Hepatocyte (in vitro differentiated cells): Measurements from ENCODE around the gene DHDDS. TPM values are rescaled to one million over a fixed set of nuclear protein-coding genes. Genes with fewer than 3 reads are reported as not detected.
A peak's percentile ranks its signal among the peaks of the same experiment; 100 is the strongest.

ENCODE experiments used
- DNase-seq: peaks from one replicate; pipeline ENCODE4 v3.0.0-alpha.2; 2016; ENCODE audit warnings: low spot score
- H2AFZ ChIP-seq: fragments of 200-600 bp; sonication (generic); 2 replicates; pipeline ENCODE4 v1.6.0; 2016; ENCODE audit warnings: antibody characterized with exemption, mild to moderate bottlenecking
- H3K27ac ChIP-seq: fragments of 200-600 bp; sonication (generic); 2 replicates; pipeline ENCODE4 v1.5.1; 2016; ENCODE audit warnings: mild to moderate bottlenecking
- H3K27me3 ChIP-seq: fragments of 200-600 bp; sonication (generic); 2 replicates; pipeline ENCODE4 v1.6.1; 2016
- H3K36me3 ChIP-seq: fragments of 200-600 bp; sonication (generic); replicated peaks from 2 replicates; pipeline ENCODE4 v1.5.1; 2016; ENCODE audit warnings: low read depth; ENCODE audit not compliant: insufficient read depth
- H3K4me1 ChIP-seq: fragments of 200-600 bp; sonication (generic); 2 replicates; pipeline ENCODE4 v1.5.1; 2016; ENCODE audit warnings: mild to moderate bottlenecking, moderate library complexity; ENCODE audit not compliant: insufficient read depth
- H3K4me2 ChIP-seq: fragments of 200-600 bp; sonication (generic); 2 replicates; pipeline ENCODE4 v1.6.0; 2016
- H3K4me3 ChIP-seq: fragments of 200-600 bp; sonication (generic); 2 replicates; pipeline ENCODE4 v1.5.1; 2016; ENCODE audit warnings: mild to moderate bottlenecking
- H3K79me2 ChIP-seq: fragments of 200-600 bp; sonication (generic); 2 replicates; pipeline ENCODE4 v1.6.0; 2017; ENCODE audit warnings: mild to moderate bottlenecking
- H3K9me2 ChIP-seq: fragments of 200-600 bp; sonication (generic); replicated peaks from 2 replicates; pipeline ENCODE4 v1.6.0; 2017; ENCODE audit warnings: mild to moderate bottlenecking; ENCODE audit not compliant: insufficient read depth
- H3K9me3 ChIP-seq: fragments of 200-600 bp; sonication (generic); 2 replicates; pipeline ENCODE4 v1.5.1; 2016; ENCODE audit warnings: low read depth, mild to moderate bottlenecking
- H4K20me1 ChIP-seq: fragments of 200-600 bp; sonication (generic); 2 replicates; pipeline ENCODE4 v1.6.0; 2016; ENCODE audit warnings: mild to moderate bottlenecking; ENCODE audit not compliant: insufficient read depth, poor library complexity, severe bottlenecking
- CTCF ChIP-seq: fragments of 200-600 bp; sonication (generic); IDR thresholded peaks from 2 replicates; pipeline ENCODE4 v1.5.1; 2016; ENCODE audit warnings: antibody characterized with exemption, mild to moderate bottlenecking; ENCODE audit not compliant: poor library complexity
- EZH2 ChIP-seq: fragments of 200-600 bp; sonication (generic); IDR thresholded peaks from 2 replicates; pipeline ENCODE4 v1.6.1; 2016; ENCODE audit warnings: antibody characterized with exemption, mild to moderate bottlenecking, borderline replicate concordance
- EZH2phosphoT487 ChIP-seq: fragments of 200-600 bp; sonication (generic); IDR thresholded peaks from one replicate; pipeline ENCODE4 v1.6.1; 2018; ENCODE audit warnings: antibody characterized with exemption, mild to moderate bottlenecking, low read depth, moderate library complexity; ENCODE audit not compliant: unreplicated experiment, severe bottlenecking
- WGBS: methylation state at CpG from one replicate; pipeline ENCODE4 v1.1.6; 2016; ENCODE audit warnings: low lambda C conversion rate; ENCODE audit errors: missing lambda C conversion rate; 5-methylcytosine and 5-hydroxymethylcytosine counted together
- polyA plus RNA-seq: library from polyadenylated mRNA; unstranded; fragments of >200 nt; fragmentation: Nextera tagmentation; extraction: Ambion mirVana; gene quantifications from 2 replicates; pipeline ENCODE4 v1.2.1, GENCODE V29; 2016
- total RNA-seq: library from RNA; depleted of rRNA; stranded (reverse); fragments of >200 nt; gene quantifications from 2 replicates; pipeline ENCODE4 v1.2.3, GENCODE V29; 2014

DHDDS gene
- total and polyA plus RNA-seq, 2 experiments from 2014 or later = 42.9 to 44.9 TPM

GRCh38 chr1:26409191-26409807 lies 22.8 kb upstream of the DHDDS start:
- Histone ChIP-seq H2AFZ (no peak overlapping the region), H3K4me2 (no peak overlapping the region), H4K20me1 (no peaks in the 10 kb centered on the region), H3K79me2 (no peaks in the 10 kb centered on the region), H3K4me1 (no peaks in the 10 kb centered on the region), H3K27me3 (peaks cover 51% of the 10 kb centered on the region), H3K9me2 (no peaks in the 10 kb centered on the region), H3K27ac (no peak overlapping the region), H3K4me3 (no peak overlapping the region), H3K36me3 (no peaks in the 10 kb centered on the region), H3K9me3 (no peaks in the 10 kb centered on the region)
- DNase-seq = no peak
- WGBS = 3% methylated on average over 16 of the region's 16 CpGs
- TF ChIP-seq EZH2phosphoT487 = no peak

- Histone ChIP-seq H3K4me2 (peak within 1 kb of the TSS; percentile 29), H3K27me3 (peaks cover 63% of the 10 kb centered on the region), H3K27ac (no peak within 1 kb of the TSS), H3K9me2 (no peaks in the 10 kb centered on the region), H3K36me3 (no peaks in the 10 kb centered on the region), H3K79me2 (no peaks in the 10 kb centered on the region), H3K4me1 (no peaks in the 10 kb centered on the region), H2AFZ (no peak within 1 kb of the TSS), H3K4me3 (no peak within 1 kb of the TSS), H3K9me3 (no peaks in the 10 kb centered on the region), H4K20me1 (no peaks in the 10 kb centered on the region)
- no peak for DNase-seq
- 3% methylated on average over 47 of the region's 70 CpGs for WGBS
- TF ChIP-seq CTCF (no peak), EZH2phosphoT487 (peak; percentile 28), EZH2 (peak; percentile 93)
Measured at GRCh38 chr1:26410706-26411623, 21.2 kb upstream of the DHDDS start, which contains the start of gene LIN28A. Gene LIN28A, plus strand, starts transcription at chr1:26410817. Its CDS starts 75 bp downstream, at chr1:26410892.

- H3K4me1 ChIP-seq = no peaks in the 10 kb centered on the region
- H3K9me3 ChIP-seq = no peaks in the 10 kb centered on the region
- WGBS = 10% methylated on average over 20 of the region's 20 CpGs
- H2AFZ ChIP-seq = no peak overlapping the region
- no peaks in the 10 kb centered on the region for H3K36me3 ChIP-seq
- no peaks in the 10 kb centered on the region for H4K20me1 ChIP-seq
- H3K4me3 ChIP-seq = no peak overlapping the region
- H3K79me2 ChIP-seq = no peaks in the 10 kb centered on the region
- TF ChIP-seq EZH2phosphoT487 = no peak
- peak; percentile 45 for TF ChIP-seq EZH2
- H3K4me2 ChIP-seq = no peak overlapping the region
- no peak for DNase-seq
- no peak overlapping the region for H3K27ac ChIP-seq
- peaks cover 63% of the 10 kb centered on the region for H3K27me3 ChIP-seq
- no peaks in the 10 kb centered on the region for H3K9me2 ChIP-seq
Measured at GRCh38 chr1:26411624-26412074, 20.5 kb upstream of the DHDDS start.

- TF ChIP-seq EZH2 (no peak), CTCF (no peak), EZH2phosphoT487 (no peak)
- Histone ChIP-seq H3K9me2 (no peaks in the 10 kb centered on the region), H3K9me3 (no peaks in the 10 kb centered on the region), H3K36me3 (no peaks in the 10 kb centered on the region), H3K4me3 (no peak overlapping the region), H3K27ac (no peak overlapping the region), H4K20me1 (no peaks in the 10 kb centered on the region), H3K4me2 (no peak overlapping the region), H3K27me3 (peaks cover 63% of the 10 kb centered on the region), H2AFZ (no peak overlapping the region), H3K79me2 (no peaks in the 10 kb centered on the region), H3K4me1 (no peaks in the 10 kb centered on the region)
- DNase-seq = no peak
- 19% methylated on average over 8 of the region's 9 CpGs for WGBS
Measured at GRCh38 chr1:26412180-26412840, 19.8 kb upstream of the DHDDS start.
